Measurements from ENCODE around the gene KRT2. TPM values are rescaled to one million over a fixed set of nuclear protein-coding genes. Genes with fewer than 3 reads are reported as not detected.

KRT2 gene
- total and polyA plus RNA-seq, 2 donors (not counting 1 experiment from before 2014, with no cell fraction given) = 0.04 TPM; not detected in 1

- Histone ChIP-seq H3K4me1 (ENCODE audit: control insufficient read depth in 2 of 2, insufficient read depth in 2 of 2, low read length in 2 of 2) (no peaks in the 10 kb centered on the region), H2AFZ (ENCODE audit: insufficient read depth, low read depth, low read length, poor library complexity, severe bottlenecking) (no peak overlapping the region), H3K9ac (ENCODE audit: low read length) (no peak overlapping the region), H3K9me3 (ENCODE audit: control extremely low read depth in 1 of 3, control insufficient read depth in 2 of 3, insufficient read depth in 1 of 3, low read length in 2 of 3) (no peaks in the 10 kb centered on the region), H3K27ac (ENCODE audit: low read length in 2 of 2) (no peak overlapping the region), H3K79me2 (ENCODE audit: control insufficient read depth, insufficient read depth, low read length) (no peaks in the 10 kb centered on the region), H3K36me3 (replicated peaks in 1 of 2; ENCODE audit: control extremely low read depth in 1 of 2, control insufficient read depth in 1 of 2, extremely low read depth in 1 of 2, insufficient read depth in 2 of 2, low read length in 1 of 2) (no peaks in the 10 kb centered on the region), H3K27me3 (replicated peaks in 1 of 4; ENCODE audit: control extremely low read depth in 1 of 4, control insufficient read depth in 3 of 4, insufficient read depth in 4 of 4, low read length in 3 of 4) (peaks cover 0 to 13% (median 0%) of the 10 kb centered on the region in 4 experiments), H3K4me2 (replicated peaks; ENCODE audit: low read depth, low read length, poor library complexity, severe bottlenecking) (no peak overlapping the region), H3K4me3 (ENCODE audit: control extremely low read depth in 1 of 5, extremely low read depth in 1 of 5, insufficient read depth in 1 of 5, low read depth in 2 of 5, low read length in 4 of 5) (no peak overlapping the region), H4K20me1 (ENCODE audit: control insufficient read depth, insufficient read depth, low read length, poor library complexity, severe bottlenecking) (no peaks in the 10 kb centered on the region)
- intact Hi-C loops (cut with micrococcal nuclease) = no loop called here
- ChIA-PET CTCF (no interaction called here), POLR2A (no interaction called here)
- no peaks in the 10 kb centered on the region for H3K4me1 Mint-ChIP-seq
- ATAC-seq (ENCODE audit: low read depth) (no peak), DNase-seq (no peak)
- no peaks in the 10 kb centered on the region for H3K9me3 Mint-ChIP-seq (ENCODE audit: insufficient read depth)
- no peak overlapping the region for H3K4me3 Mint-ChIP-seq
- peaks cover 39% of the 10 kb centered on the region for H3K27me3 Mint-ChIP-seq
- WGBS (ENCODE audit: insufficient coverage) = 100% methylated on average over 1 of the region's 3 CpGs
- TF ChIP-seq, protein P1, sequence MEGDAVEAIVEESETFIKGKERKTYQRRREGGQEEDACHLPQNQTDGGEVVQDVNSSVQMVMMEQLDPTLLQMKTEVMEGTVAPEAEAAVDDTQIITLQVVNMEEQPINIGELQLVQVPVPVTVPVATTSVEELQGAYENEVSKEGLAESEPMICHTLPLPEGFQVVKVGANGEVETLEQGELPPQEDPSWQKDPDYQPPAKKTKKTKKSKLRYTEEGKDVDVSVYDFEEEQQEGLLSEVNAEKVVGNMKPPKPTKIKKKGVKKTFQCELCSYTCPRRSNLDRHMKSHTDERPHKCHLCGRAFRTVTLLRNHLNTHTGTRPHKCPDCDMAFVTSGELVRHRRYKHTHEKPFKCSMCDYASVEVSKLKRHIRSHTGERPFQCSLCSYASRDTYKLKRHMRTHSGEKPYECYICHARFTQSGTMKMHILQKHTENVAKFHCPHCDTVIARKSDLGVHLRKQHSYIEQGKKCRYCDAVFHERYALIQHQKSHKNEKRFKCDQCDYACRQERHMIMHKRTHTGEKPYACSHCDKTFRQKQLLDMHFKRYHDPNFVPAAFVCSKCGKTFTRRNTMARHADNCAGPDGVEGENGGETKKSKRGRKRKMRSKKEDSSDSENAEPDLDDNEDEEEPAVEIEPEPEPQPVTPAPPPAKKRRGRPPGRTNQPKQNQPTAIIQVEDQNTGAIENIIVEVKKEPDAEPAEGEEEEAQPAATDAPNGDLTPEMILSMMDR (IDR thresholded peaks at IDR 0.05) = no peak
- no peak for TF ChIP-seq EZH2 (IDR thresholded peaks at IDR 0.05; ENCODE audit: borderline replicate concordance, insufficient read depth, low read depth, low read length, poor library complexity, severe bottlenecking)
- H3K27ac Mint-ChIP-seq = no peak overlapping the region
These were observed 9.0 kb upstream of the KRT2 start for GRCh38 chr12:52660934-52661499.

DNA sequence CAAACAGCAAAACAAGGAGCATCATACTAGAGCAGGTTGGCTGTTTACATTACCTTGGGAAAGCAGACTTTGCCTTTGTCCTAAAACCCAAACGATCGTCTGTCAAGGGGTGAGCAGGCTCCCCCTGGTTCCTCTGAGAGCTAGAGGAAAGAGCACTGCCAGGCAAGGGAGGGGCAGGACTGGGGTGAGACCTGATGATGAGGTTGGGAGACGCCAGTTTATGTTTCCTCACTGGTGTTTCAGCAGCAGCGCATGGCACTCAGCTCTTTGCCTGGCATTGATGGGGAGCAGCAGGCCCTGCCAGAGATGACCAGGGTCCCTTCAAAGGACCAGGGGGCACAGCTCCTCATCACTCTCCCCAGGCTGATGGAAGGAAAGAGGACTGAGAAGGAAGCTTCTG, 7.9 kb upstream of the KRT2 start:
- no peaks in the 10 kb centered on the region for H3K4me1 Mint-ChIP-seq
- WGBS (ENCODE audit: insufficient coverage) = 86% methylated on average over 3 of the region's 4 CpGs

More for the DNA sequence above, 7.9 kb upstream of the KRT2 start:
- intact Hi-C loops (cut with micrococcal nuclease) = no loop called here
- Histone ChIP-seq H3K79me2 (ENCODE audit: control insufficient read depth, insufficient read depth, low read length) (no peaks in the 10 kb centered on the region), H2AFZ (ENCODE audit: insufficient read depth, low read depth, low read length, poor library complexity, severe bottlenecking) (no peak overlapping the region), H3K27ac (ENCODE audit: low read length in 2 of 2) (no peak overlapping the region), H3K4me3 (ENCODE audit: control extremely low read depth in 1 of 5, extremely low read depth in 1 of 5, insufficient read depth in 1 of 5, low read depth in 2 of 5, low read length in 4 of 5) (no peak overlapping the region), H3K27me3 (replicated peaks in 1 of 4; ENCODE audit: control extremely low read depth in 1 of 4, control insufficient read depth in 3 of 4, insufficient read depth in 4 of 4, low read length in 3 of 4) (peaks cover 0 to 10% (median 0%) of the 10 kb centered on the region in 4 experiments), H3K9me3 (ENCODE audit: control extremely low read depth in 1 of 3, control insufficient read depth in 2 of 3, insufficient read depth in 1 of 3, low read length in 2 of 3) (no peaks in the 10 kb centered on the region), H3K4me2 (replicated peaks; ENCODE audit: low read depth, low read length, poor library complexity, severe bottlenecking) (no peak overlapping the region), H3K9ac (ENCODE audit: low read length) (no peak overlapping the region), H3K36me3 (replicated peaks in 1 of 2; ENCODE audit: control extremely low read depth in 1 of 2, control insufficient read depth in 1 of 2, extremely low read depth in 1 of 2, insufficient read depth in 2 of 2, low read length in 1 of 2) (no peaks in the 10 kb centered on the region), H4K20me1 (ENCODE audit: control insufficient read depth, insufficient read depth, low read length, poor library complexity, severe bottlenecking) (no peaks in the 10 kb centered on the region), H3K4me1 (ENCODE audit: control insufficient read depth in 2 of 2, insufficient read depth in 2 of 2, low read length in 2 of 2) (no peaks in the 10 kb centered on the region)
- ATAC-seq (ENCODE audit: low read depth) = no peak
- ChIA-PET POLR2A (no interaction called here), CTCF (no interaction called here)
- H3K27ac Mint-ChIP-seq = no peak overlapping the region
- peaks cover 36% of the 10 kb centered on the region for H3K27me3 Mint-ChIP-seq
- no peak overlapping the region for H3K4me3 Mint-ChIP-seq
- no peaks in the 10 kb centered on the region for H3K9me3 Mint-ChIP-seq (ENCODE audit: insufficient read depth)
- TF ChIP-seq, protein P1 (IDR thresholded peaks at IDR 0.05) = no peak
- no peak for TF ChIP-seq EZH2 (IDR thresholded peaks at IDR 0.05; ENCODE audit: borderline replicate concordance, insufficient read depth, low read depth, low read length, poor library complexity, severe bottlenecking)
- no peak for DNase-seq

All from B cell (primary cell).